Ascending aorta (tissue), 2 donors: ENCODE data around the gene CDKN2D. TPM values are rescaled to one million over a fixed set of nuclear protein-coding genes. Genes with fewer than 3 reads are reported as not detected.

Experiments used
- DNase-seq, 2 donors: peaks; one replicate each; pipeline ENCODE4 v3.0.0-alpha.2; 2019; ENCODE audit warnings: low spot score in 2 of 2
- H3K27ac ChIP-seq, 2 donors: fragments of 200-600 bp; sonication (generic); one replicate each; pipeline ENCODE4 v1.5.1; 2016 to 2017; ENCODE audit warnings: mild to moderate bottlenecking in 1 of 2
- H3K27me3 ChIP-seq: fragments of 200-600 bp; sonication (generic); one replicate; pipeline ENCODE4 v1.5.1; 2017
- H3K36me3 ChIP-seq, 2 donors: fragments of 200-600 bp; sonication (generic); one replicate each; pipeline ENCODE4 v1.5.1; 2016
- H3K4me1 ChIP-seq, 2 donors: fragments of 200-600 bp; sonication (generic); one replicate each; pipeline ENCODE4 v1.5.1; 2016 to 2017; ENCODE audit warnings: mild to moderate bottlenecking in 1 of 2
- H3K4me3 ChIP-seq, 2 donors: fragments of 200-600 bp; sonication (generic); one replicate each; pipeline ENCODE4 v1.5.1; 2016 to 2017; ENCODE audit warnings: mild to moderate bottlenecking in 1 of 2
- H3K9me3 ChIP-seq, 2 donors: fragments of 200-600 bp; sonication (generic); one replicate each; pipeline ENCODE4 v1.5.1; 2016
- CTCF ChIP-seq, 3 experiments: fragments of 200-600 bp in 2 of 3; fragments of 450-650 bp in 1 of 3; sonication (generic) in 2 of 3; IDR thresholded peaks; one replicate each; pipeline ENCODE4 v1.5.1; 2016 to 2019; ENCODE audit warnings: antibody characterized with exemption in 3 of 3, mild to moderate bottlenecking in 1 of 3, moderate library complexity in 1 of 3
- intact Hi-C: fragments of 100-400 bp; cut with DNase I; formaldehyde crosslinking; loops from one replicate; pipeline ENCODE4 v1.15.1; 2023
- total RNA-seq: library from RNA; depleted of rRNA; stranded (reverse); fragments of >200 nt; gene quantifications from one replicate; pipeline ENCODE4 v1.1.0, GENCODE V29; 2016

Gene CDKN2D
- total RNA-seq, 1 donor from 2014 or later = 20.3 TPM

GRCh38 chr19:10548746-10549276 lies 20.0 kb downstream of the CDKN2D start:
- Histone ChIP-seq H3K9me3 (no peaks in the 10 kb centered on the region), H3K27me3 (no peaks in the 10 kb centered on the region), H3K4me3 (no peak overlapping the region), H3K36me3 (peaks cover 53 to 65% of the 10 kb centered on the region in 2 donors), H3K4me1 (peaks cover 7 to 11% of the 10 kb centered on the region in 2 donors), H3K27ac (no peak overlapping the region)
- intact Hi-C loops = no loop called here
- TF ChIP-seq CTCF (IDR thresholded peaks at IDR 0.05) = no peak
- DNase-seq = no peak

- Histone ChIP-seq H3K4me3 (no peak overlapping the region), H3K27me3 (no peaks in the 10 kb centered on the region), H3K27ac (no peak overlapping the region), H3K9me3 (no peaks in the 10 kb centered on the region), H3K4me1 (peaks cover 10 to 14% of the 10 kb centered on the region in 2 donors), H3K36me3 (peaks cover 35 to 45% of the 10 kb centered on the region in 2 donors)
- no peak for TF ChIP-seq CTCF (IDR thresholded peaks at IDR 0.05)
- intact Hi-C loops = no loop called here
- DNase-seq = no peak
Observed at GRCh38 chr19:10546817-10547216, 22.0 kb downstream of the CDKN2D start.

GRCh38 chr19:10544753-10545251 lies 24.0 kb downstream of the CDKN2D start:
- no peak for TF ChIP-seq CTCF (IDR thresholded peaks at IDR 0.05)
- peaks cover 16 to 25% of the 10 kb centered on the region in 2 donors for H3K36me3 ChIP-seq
- peak overlapping the region; percentile 98 to 100 for H3K4me3 ChIP-seq
- peaks cover 10 to 14% of the 10 kb centered on the region in 2 donors for H3K4me1 ChIP-seq
- peak overlapping the region; percentile 89 to 90 for H3K27ac ChIP-seq
- no peaks in the 10 kb centered on the region for H3K27me3 ChIP-seq
- intact Hi-C loops = no loop called here
- H3K9me3 ChIP-seq = no peaks in the 10 kb centered on the region
- DNase-seq = no peak

GRCh38 chr19:10544242-10544752 lies 24.5 kb downstream of the CDKN2D start:
- Histone ChIP-seq H3K27ac (peak overlapping the region; percentile 89 to 90), H3K36me3 (peaks cover 13 to 20% of the 10 kb centered on the region in 2 donors), H3K4me1 (peaks cover 10 to 14% of the 10 kb centered on the region in 2 donors), H3K9me3 (no peaks in the 10 kb centered on the region), H3K4me3 (peak overlapping the region; percentile 98 to 100), H3K27me3 (no peaks in the 10 kb centered on the region)
- DNase-seq = no peak
- intact Hi-C loops = no loop called here
- no peak for TF ChIP-seq CTCF (IDR thresholded peaks at IDR 0.05)

GRCh38 chr19:10543420-10544241 lies 25.1 kb downstream of the CDKN2D start, which contains the start of gene ATG4D:
TSS of gene ATG4D (plus strand) at chr19:10543904. CDS start at chr19:10544091, 187 bp downstream.
- no peaks in the 10 kb centered on the region for H3K9me3 ChIP-seq
- intact Hi-C loops = loop anchor here (1.0 to 2.0 kb wide), 2 partner anchors 29 to 41 kb away; partner anchors contain the start of gene KEAP1
- peak in 1 of 2 donors; percentile 88 for DNase-seq

More at GRCh38 chr19:10543420-10544241, 25.1 kb downstream of the CDKN2D start, which contains the start of gene ATG4D:
- H3K27ac ChIP-seq = peak within 1 kb of the TSS; percentile 89 to 90
- H3K36me3 ChIP-seq = peaks cover 6 to 13% of the 10 kb centered on the region in 2 donors
- H3K4me1 ChIP-seq = peaks cover 10 to 14% of the 10 kb centered on the region in 2 donors
- TF ChIP-seq CTCF (IDR thresholded peaks at IDR 0.05) = no peak
- peak within 1 kb of the TSS; percentile 98 to 100 for H3K4me3 ChIP-seq
- no peaks in the 10 kb centered on the region for H3K27me3 ChIP-seq
